Erythroblast (primary cell): ENCODE measurements around the gene WIF1.

Source experiments
- GATA1 ChIP-seq: IDR thresholded peaks from 2 replicates; pipeline ENCODE4 v1.6.1; 2011; ENCODE audit warnings: low read depth, mild to moderate bottlenecking, control low read depth, low read length, moderate library complexity
- POLR2A ChIP-seq: IDR thresholded peaks from 2 replicates; pipeline ENCODE4 v1.6.1; 2011; ENCODE audit warnings: mild to moderate bottlenecking, low read length

- no peak for TF ChIP-seq POLR2A
- TF ChIP-seq GATA1 = no peak
These were observed 22.7 kb downstream of the WIF1 start for GRCh38 chr12:65098364-65098763.
